PFSK-1 (cell line): Measurements from ENCODE around the gene NUP62.

Experiments
- FOXP2 ChIP-seq: optimal IDR thresholded peaks from 2 replicates; pipeline ENCODE3; 2011; ENCODE audit warnings: borderline replicate concordance, control low read depth, inconsistent platforms; ENCODE audit not compliant: insufficient read depth; ENCODE audit errors: extremely low read length, extremely low read depth
- POLR2AphosphoS5 ChIP-seq: IDR thresholded peaks from 2 replicates; pipeline ENCODE4 v1.6.1; 2012; ENCODE audit warnings: low read depth, mild to moderate bottlenecking, control low read depth, low read length, moderate library complexity
- REST ChIP-seq, 2 experiments: IDR thresholded peaks; 2 replicates each; pipeline versions ENCODE4 v1.6.1 to v1.8.0; 2011 to 2012; ENCODE audit warnings: low read depth in 2 of 2, low read length in 2 of 2, control low read depth in 1 of 2, inconsistent platforms in 1 of 2, mild to moderate bottlenecking in 1 of 2, moderate library complexity in 1 of 2; ENCODE audit not compliant: insufficient read depth in 1 of 2
- SIN3A ChIP-seq: IDR thresholded peaks from 2 replicates; pipeline ENCODE4 v1.6.1; 2012; ENCODE audit warnings: mild to moderate bottlenecking, low read length, moderate library complexity, borderline replicate concordance; ENCODE audit not compliant: insufficient read depth
- TAF1 ChIP-seq: IDR thresholded peaks from 2 replicates; pipeline ENCODE4 v1.6.1; 2012; ENCODE audit warnings: low read length, control low read depth, borderline replicate concordance; ENCODE audit not compliant: insufficient read depth

NUP62 gene

GRCh38 chr19:49861107-49861506, 68.2 kb downstream of the NUP62 start:
- TF ChIP-seq SIN3A (no peak), FOXP2 (no peak), TAF1 (no peak), POLR2AphosphoS5 (peak; percentile 9; the same call in 1 of the 2 replicates), REST (IDR thresholded peaks at IDR 0.05; ENCODE audit: insufficient read depth in 1 of 2, low read depth in 2 of 2, low read length in 2 of 2) (no peak)

GRCh38 chr19:49860336-49861102, 68.8 kb downstream of the NUP62 start:
- TF ChIP-seq REST (IDR thresholded peaks at IDR 0.05; ENCODE audit: insufficient read depth in 1 of 2, low read depth in 2 of 2, low read length in 2 of 2) (no peak), POLR2AphosphoS5 (peak; percentile 19; the same call in 1 of the 2 replicates)

- TF ChIP-seq TAF1 (no peak), POLR2AphosphoS5 (no peak), REST (IDR thresholded peaks at IDR 0.05; ENCODE audit: insufficient read depth in 1 of 2, low read depth in 2 of 2, low read length in 2 of 2) (no peak), SIN3A (no peak), FOXP2 (no peak)
These were observed 69.5 kb downstream of the NUP62 start for GRCh38 chr19:49859682-49860335.

- TF ChIP-seq FOXP2, result no peak
- TF ChIP-seq POLR2AphosphoS5, result peak; percentile 46; the same call in 1 of the 2 replicates
These were observed 71.0 kb downstream of the NUP62 start for GRCh38 chr19:49858088-49858985.

GRCh38 chr19:49857838-49858087, 71.5 kb downstream of the NUP62 start:
- TF ChIP-seq POLR2AphosphoS5, result no peak; the same call in 1 of the 2 replicates
- TF ChIP-seq TAF1, result no peak
- no peak for TF ChIP-seq SIN3A
- TF ChIP-seq REST (IDR thresholded peaks at IDR 0.05; ENCODE audit: insufficient read depth in 1 of 2, low read depth in 2 of 2, low read length in 2 of 2), result no peak
- TF ChIP-seq FOXP2, result no peak
